Sigmoid colon (tissue), 4 donors: ENCODE data around the gene FEN1.
A peak's percentile ranks its signal among the peaks of the same experiment; 100 is the strongest.

Source experiments
- CTCF ChIP-seq, 4 experiments: fragments of 450-650 bp in 3 of 4; fragments of 200-600 bp in 1 of 4; IDR thresholded peaks; one replicate each; pipeline ENCODE4 v1.5.1; 2016 to 2019; ENCODE audit warnings: antibody characterized with exemption in 4 of 4, mild to moderate bottlenecking in 3 of 4, moderate library complexity in 2 of 4
- EP300 ChIP-seq, 4 donors: sonication (generic); formaldehyde crosslinking; IDR thresholded peaks; one replicate each; pipeline ENCODE4 v1.6.1; 2017; ENCODE audit warnings: antibody characterized with exemption in 4 of 4
- POLR2A ChIP-seq, 2 donors: fragments of 450-650 bp; IDR thresholded peaks; one replicate each; pipeline ENCODE4 v1.6.1; 2016; ENCODE audit warnings: antibody characterized with exemption in 2 of 2, mild to moderate bottlenecking in 2 of 2, moderate library complexity in 2 of 2
- POLR2AphosphoS5 ChIP-seq, 4 donors: sonication (generic); formaldehyde crosslinking; IDR thresholded peaks; one replicate each; pipeline ENCODE4 v1.6.1; 2017; ENCODE audit warnings: antibody characterized with exemption in 4 of 4

- peak; percentile 56 to 68 for TF ChIP-seq POLR2A (IDR thresholded peaks at IDR 0.05)
- peak in 2 of 4 experiments; percentile 4 to 36 for TF ChIP-seq CTCF (IDR thresholded peaks at IDR 0.05)
- no peak for TF ChIP-seq EP300 (IDR thresholded peaks at IDR 0.05)
- peak; percentile 87 to 92 (median 90) for TF ChIP-seq POLR2AphosphoS5 (IDR thresholded peaks at IDR 0.05)
Measured at GRCh38 chr11:61792310-61793082, at the start of gene FEN1, which contains the start of gene TMEM258.
